H1 (cell line): ENCODE measurements around the gene FKBP5. TPM values are rescaled to one million over a fixed set of nuclear protein-coding genes. Genes with fewer than 3 reads are reported as not detected.

Experiments used
- CTCF ChIA-PET: fragments of 300-600 bp; sonication (Branson Sonifier 250); formaldehyde crosslinking; loops from one replicate; lab custom pipeline; 2021; ENCODE audit not compliant: partially characterized antibody; lab: Charles Lee
- POLR2A ChIA-PET: fragments of 300-600 bp; sonication (Branson Sonifier 250); formaldehyde crosslinking; loops from one replicate; lab custom pipeline; 2021; ENCODE audit warnings: inconsistent platforms; ENCODE audit not compliant: partially characterized antibody; lab: Charles Lee
- DNase-seq, 2 experiments: peaks; one replicate each; pipeline versions ENCODE4 v3.0.0 to v3.0.0-alpha.2; 2010 to 2022; ENCODE audit warnings: low spot score in 2 of 2, low read depth in 1 of 2, mixed read lengths in 1 of 2
- FAIRE-seq: peaks from 2 replicates; lab custom pipeline; 2011; peaks lifted over from hg19 to GRCh38; lab: Jason Lieb, UNC
- H2AFZ ChIP-seq: 2 replicates; pipeline ENCODE4 v1.8.1; 2012; ENCODE audit warnings: low read length, inconsistent platforms
- H2AK5ac ChIP-seq: 2 replicates; pipeline ENCODE4 v1.6.1; 2013; ENCODE audit warnings: low read depth, low read length
- H2BK120ac ChIP-seq: replicated peaks from 2 replicates; pipeline ENCODE3; 2013; ENCODE audit warnings: low read depth, low read length, inconsistent platforms
- H2BK12ac ChIP-seq: 2 replicates; pipeline ENCODE4 v1.6.1; 2013; ENCODE audit warnings: low read depth, low read length
- H2BK15ac ChIP-seq: 2 replicates; pipeline ENCODE4 v1.6.1; 2013; ENCODE audit warnings: low read length
- H2BK20ac ChIP-seq: 2 replicates; pipeline ENCODE4 v1.6.1; 2013; ENCODE audit warnings: low read length
- H2BK5ac ChIP-seq: 2 replicates; pipeline ENCODE4 v1.6.1; 2013; ENCODE audit warnings: low read depth, low read length
- H3K14ac ChIP-seq: 2 replicates; pipeline ENCODE4 v1.6.1; 2013; ENCODE audit warnings: inconsistent platforms; ENCODE audit not compliant: insufficient read length
- H3K18ac ChIP-seq: 2 replicates; pipeline ENCODE4 v1.6.1; 2013; ENCODE audit warnings: low read length; ENCODE audit errors: extremely low read depth
- H3K23ac ChIP-seq: 2 replicates; pipeline ENCODE4 v1.6.1; 2013; ENCODE audit warnings: inconsistent platforms; ENCODE audit not compliant: insufficient read length
- H3K23me2 ChIP-seq: 2 replicates; pipeline ENCODE4 v1.6.1; 2013; ENCODE audit warnings: low read depth, low read length
- H3K27ac ChIP-seq: 2 replicates; pipeline ENCODE4 v1.6.1; 2011; ENCODE audit warnings: low read depth, low read length, inconsistent platforms
- H3K27me3 ChIP-seq, 4 experiments: replicated peaks in 1 of 4; 1 replicate in 1 of 4; 2 replicates in 3 of 4; pipeline versions ENCODE4 v1.6.1 to v1.8.1; 2011 to 2013; ENCODE audit warnings: low read length in 3 of 4, mild to moderate bottlenecking in 3 of 4, inconsistent platforms in 2 of 4, mixed read lengths in 2 of 4, moderate library complexity in 1 of 4; ENCODE audit not compliant: control insufficient read depth in 3 of 4, insufficient read depth in 3 of 4; ENCODE audit errors: extremely low read depth in 1 of 4
- H3K36me3 ChIP-seq, 4 experiments: 2 replicates each; pipeline versions ENCODE4 v1.6.1 to v1.8.1; 2011 to 2013; ENCODE audit warnings: mild to moderate bottlenecking in 4 of 4, low read length in 3 of 4, moderate library complexity in 2 of 4, control low read depth in 1 of 4, inconsistent platforms in 1 of 4; ENCODE audit not compliant: insufficient read depth in 4 of 4, control insufficient read depth in 2 of 4
- H3K4ac ChIP-seq: replicated peaks from 2 replicates; pipeline ENCODE3; 2013; ENCODE audit warnings: low read length, low read depth, mixed read lengths, inconsistent platforms; ENCODE audit not compliant: insufficient read length
- H3K4me1 ChIP-seq, 4 experiments: replicated peaks in 1 of 4; 1 replicate in 1 of 4; 2 replicates in 3 of 4; pipeline versions ENCODE4 v1.6.1 to v1.8.1; 2011 to 2013; ENCODE audit warnings: low read length in 3 of 4, inconsistent platforms in 2 of 4, mixed read lengths in 1 of 4; ENCODE audit not compliant: insufficient read depth in 4 of 4, control insufficient read depth in 3 of 4
- H3K4me2 ChIP-seq, 2 experiments: 2 replicates each; pipeline versions ENCODE4 v1.6.1 to v1.8.1; 2011 to 2013; ENCODE audit warnings: low read depth in 2 of 2, low read length in 2 of 2, control low read depth in 1 of 2, inconsistent platforms in 1 of 2, mild to moderate bottlenecking in 1 of 2; ENCODE audit not compliant: insufficient read depth in 1 of 2
- H3K4me3 ChIP-seq, 4 experiments: fragments of 200-600, 300-600 bp in 1 of 4; sonication (generic), shearing (Covaris generic), sonication (Bioruptor Twin) in 1 of 4; 2 replicates each; pipeline versions ENCODE4 v1.5.1 to v1.8.1; 2011 to 2016; ENCODE audit warnings: low read length in 4 of 4, low read depth in 3 of 4, control low read depth in 2 of 4, inconsistent platforms in 2 of 4, mild to moderate bottlenecking in 2 of 4, mixed read lengths in 1 of 4, moderate library complexity in 1 of 4; ENCODE audit not compliant: insufficient read depth in 2 of 4; ENCODE audit errors: extremely low read depth in 1 of 4
- H3K56ac ChIP-seq: replicated peaks from 2 replicates; pipeline ENCODE3; 2013; ENCODE audit warnings: low read depth, mild to moderate bottlenecking, mixed read lengths, low read length, inconsistent platforms; ENCODE audit not compliant: insufficient read length
- H3K79me1 ChIP-seq: 2 replicates; pipeline ENCODE4 v1.6.1; 2013; ENCODE audit warnings: low read depth, low read length, control low read depth
- H3K79me2 ChIP-seq, 2 experiments: 2 replicates each; pipeline versions ENCODE4 v1.6.1 to v1.8.1; 2012 to 2013; ENCODE audit warnings: low read length in 2 of 2, mild to moderate bottlenecking in 2 of 2, inconsistent platforms in 1 of 2; ENCODE audit not compliant: insufficient read depth in 2 of 2, control insufficient read depth in 1 of 2
- H3K9ac ChIP-seq, 4 experiments: replicated peaks in 1 of 4; 1 replicate in 1 of 4; 2 replicates in 3 of 4; pipeline versions ENCODE4 v1.6.1 to v1.8.1; 2011 to 2013; ENCODE audit warnings: low read depth in 3 of 4, low read length in 3 of 4, control low read depth in 2 of 4, mild to moderate bottlenecking in 2 of 4, moderate library complexity in 2 of 4, inconsistent platforms in 1 of 4; ENCODE audit errors: extremely low read depth in 1 of 4
- H3K9me3 ChIP-seq, 2 experiments: 2 replicates each; pipeline versions ENCODE4 v1.6.1 to v1.8.1; 2012 to 2013; ENCODE audit warnings: mild to moderate bottlenecking in 2 of 2, moderate library complexity in 2 of 2, control low read depth in 1 of 2, inconsistent platforms in 1 of 2, low read depth in 1 of 2, low read length in 1 of 2, mixed read lengths in 1 of 2; ENCODE audit not compliant: insufficient read depth in 2 of 2
- H4K20me1 ChIP-seq, 2 experiments: replicated peaks in 1 of 2; 2 replicates each; pipeline versions ENCODE3 to v1.8.1; 2011 to 2013; ENCODE audit warnings: inconsistent platforms in 2 of 2, low read length in 2 of 2, mild to moderate bottlenecking in 1 of 2; ENCODE audit not compliant: insufficient read depth in 2 of 2, control insufficient read depth in 1 of 2
- H4K5ac ChIP-seq: 2 replicates; pipeline ENCODE4 v1.6.1; 2013; ENCODE audit warnings: low read length, low read depth, mixed read lengths, inconsistent platforms; ENCODE audit not compliant: insufficient read length
- H4K8ac ChIP-seq: 2 replicates; pipeline ENCODE4 v1.8.0; 2013; ENCODE audit warnings: mild to moderate bottlenecking, moderate library complexity, low read length, inconsistent platforms; ENCODE audit not compliant: insufficient read depth; ENCODE audit errors: extremely low read depth
- H4K91ac ChIP-seq: replicated peaks from 2 replicates; pipeline ENCODE3; 2013; ENCODE audit warnings: low read length, mixed read lengths, inconsistent platforms; ENCODE audit not compliant: insufficient read length
- BRCA1 ChIP-seq: IDR thresholded peaks from 2 replicates; pipeline ENCODE4 v1.6.1; 2012; ENCODE audit warnings: low read depth, low read length, improper control_type of control experiment
- SP1 ChIP-seq: IDR thresholded peaks from 2 replicates; pipeline ENCODE4 v1.6.1; 2011; ENCODE audit warnings: low read depth, low read length
- SP4 ChIP-seq: IDR thresholded peaks from 2 replicates; pipeline ENCODE4 v1.6.1; 2012; ENCODE audit warnings: low read length, inconsistent platforms
- WGBS, 2 experiments: shearing (Covaris generic) in 1 of 2; methylation state at CpG; one replicate each; pipeline versions ENCODE4 v1.1.6 to v1.1.7; 2013 to 2015; ENCODE audit warnings: low lambda C conversion rate in 2 of 2, mixed read lengths in 2 of 2, inconsistent platforms in 1 of 2, low coverage in 1 of 2, missing lambda C conversion rate in 1 of 2; ENCODE audit not compliant: insufficient replicate concordance in 2 of 2, insufficient coverage in 1 of 2, insufficient read length in 1 of 2; ENCODE audit errors: extremely low coverage in 1 of 2, missing lambda C conversion rate in 1 of 2; 5-methylcytosine and 5-hydroxymethylcytosine counted together
- polyA plus RNA-seq, 7 experiments: library from polyadenylated mRNA; depleted of rRNA in 3 of 7; stranded (reverse) in 5 of 7; unstranded in 2 of 7; fragments of >200 nt in 5 of 7; fragments of 200-250 nt in 2 of 7; gene quantifications; 1 replicate in 5 of 7; 2 replicates in 1 of 7; 4 replicates in 1 of 7; pipeline versions ENCODE4 v1.2.1 to v1.2.3, GENCODE V29; 2011 to 2013; ENCODE audit warnings: missing spikeins in 2 of 7, mixed read lengths in 2 of 7
- total RNA-seq: library from RNA; stranded (reverse); fragmentation: NEBNext Ultra II Directional; extraction: Animal tissue kit (Norgen Biotek cat#: 25700); gene quantifications from 2 replicates; pipeline ENCODE4 v1.2.1, GENCODE V29; 2021

FKBP5 gene
- total and polyA plus RNA-seq, 2 of the 8 experiments (the other 6 are each of a cell fraction or from before 2014, with no cell fraction given) = 14.3 to 40.4 TPM

- DNase-seq = no peak
- Histone ChIP-seq H2BK5ac (no peak overlapping the region), H2BK15ac (no peak overlapping the region), H3K79me1 (no peaks in the 10 kb centered on the region), H4K8ac (no peak overlapping the region), H2AK5ac (no peak overlapping the region), H3K9ac (no peak overlapping the region), H3K4me3 (no peak overlapping the region), H3K4me2 (no peak overlapping the region), H2BK20ac (no peak overlapping the region), H3K23me2 (no peaks in the 10 kb centered on the region), H4K20me1 (no peaks in the 10 kb centered on the region), H3K4me1 (peaks cover 0 to 8% (median 7%) of the 10 kb centered on the region in 4 experiments; a peak in 6 of 7 replicates), H2BK12ac (no peak overlapping the region), H3K27ac (no peak overlapping the region), H3K14ac (no peak overlapping the region), H3K9me3 (no peaks in the 10 kb centered on the region), H3K36me3 (no peaks in the 10 kb centered on the region), H2AFZ (no peak overlapping the region), H3K56ac (no peak overlapping the region), H3K27me3 (0 out of 7 replicates have a peak, but pooled peaks cover 0 to 2% (median 0%) of the 10 kb centered on the region in 4 experiments), H3K4ac (no peak overlapping the region), H4K5ac (no peak overlapping the region), H3K79me2 (no peaks in the 10 kb centered on the region), H4K91ac (no peak overlapping the region), H2BK120ac (no peak overlapping the region), H3K23ac (no peak overlapping the region), H3K18ac (no peak overlapping the region)
- POLR2A ChIA-PET = interaction anchor here (1.2 to 2.1 kb wide), 2 partner anchors 25 to 53 kb away, joined by 6 to 9 read pairs; no protein-coding TSS in a partner anchor
- FAIRE-seq = no peak
- CTCF ChIA-PET = interaction anchor here (1.1 to 32.2 kb wide), 12 partner anchors 8 to 215 kb away, joined by 3 to 521 read pairs (median 12); partner anchors contain the start of gene TULP1
- WGBS, 2 experiments = 87% methylated on average over 3 of the region's 3 CpGs; no CpG with 5 or more reads in 1 of the 2 experiments
- TF ChIP-seq SP1 (no peak), SP4 (no peak), BRCA1 (no peak)
Measured at GRCh38 chr6:35524380-35525020, 164.2 kb downstream of the FKBP5 start.
